NT2/D1 (cell line): ENCODE measurements around the gene SGCE.

Experiments
- SUZ12 ChIP-seq: IDR thresholded peaks from 2 replicates; pipeline ENCODE4 v1.6.1; 2011; ENCODE audit not compliant: insufficient read length, insufficient read depth; ENCODE audit errors: extremely low read depth
- YY1 ChIP-seq: IDR thresholded peaks from 2 replicates; pipeline ENCODE4 v1.6.1; 2011; ENCODE audit not compliant: insufficient read length, insufficient read depth
- ZNF274 ChIP-seq: IDR thresholded peaks from 2 replicates; pipeline ENCODE4 v1.6.1; 2011; ENCODE audit warnings: mild to moderate bottlenecking, low read depth, low read length

DNA sequence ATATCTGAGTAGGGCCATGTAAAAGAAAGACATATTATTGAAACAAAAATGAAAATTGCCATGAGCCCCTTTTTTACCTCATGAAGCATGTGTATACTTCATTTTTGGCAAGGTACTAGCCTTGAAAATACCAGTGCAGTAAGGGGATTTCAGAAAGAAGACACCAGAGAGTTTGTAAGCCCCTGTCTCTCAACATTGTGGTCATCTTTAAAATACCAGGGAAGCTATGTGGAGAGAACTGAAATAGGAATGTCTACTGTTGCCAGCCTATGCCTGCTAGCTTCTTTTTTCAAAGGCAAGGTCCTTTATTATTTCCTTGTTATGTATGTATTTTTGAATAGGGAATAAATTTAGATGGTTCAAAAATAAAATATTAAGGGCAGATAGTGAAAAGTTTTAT, 88.5 kb downstream of the SGCE start:
- TF ChIP-seq YY1 (no peak), SUZ12 (no peak), ZNF274 (no peak)
